NCI-H524 (cell line): Measurements from ENCODE around the gene TBX15.
"Not testable (repeated sequence)": the region's sequence is repeated elsewhere in the genome, so short reads cannot be mapped to it uniquely, and the experiment has no call there.

ENCODE experiments used
- DNase-seq, 2 experiments: peaks; one replicate each; lab custom pipeline; 2025; lab: John Stamatoyannopoulos, UW

Gene TBX15

GRCh38 chr1:118926261-118926660 is 61.9 kb downstream of the TBX15 start:
- no peak for DNase-seq

- DNase-seq = no peak
Measured at GRCh38 chr1:118925651-118926050, 62.5 kb downstream of the TBX15 start.

GRCh38 chr1:118923319-118923718 is 64.8 kb downstream of the TBX15 start:
- DNase-seq = no peak

GRCh38 chr1:118921994-118922393 is 66.1 kb downstream of the TBX15 start:
- peak in 1 of 2 experiments; percentile 12 for DNase-seq

- no peak for DNase-seq
Measured at GRCh38 chr1:118920124-118920717, 67.9 kb downstream of the TBX15 start.

- DNase-seq = no peak
Measured at GRCh38 chr1:118918940-118919259, 69.2 kb downstream of the TBX15 start.

GRCh38 chr1:118918230-118918939 is 69.8 kb downstream of the TBX15 start:
- no peak for DNase-seq

- DNase-seq = not testable (repeated sequence)
Measured at GRCh38 chr1:118916346-118916745, 71.8 kb downstream of the TBX15 start.

GRCh38 chr1:118914379-118915161 is 73.6 kb downstream of the TBX15 start:
- no peak for DNase-seq

- no peak for DNase-seq
Measured at GRCh38 chr1:118913818-118914217, 74.3 kb downstream of the TBX15 start.

- DNase-seq = no peak
Measured at GRCh38 chr1:118912574-118912973, 75.6 kb downstream of the TBX15 start.

GRCh38 chr1:118911571-118911970 is 76.6 kb downstream of the TBX15 start:
- DNase-seq = no peak

- no peak for DNase-seq
Measured at GRCh38 chr1:118907466-118907865, 80.7 kb downstream of the TBX15 start.

- no peak for DNase-seq
Measured at GRCh38 chr1:118905671-118906070, 82.5 kb downstream of the TBX15 start.

- DNase-seq = no peak
Measured at GRCh38 chr1:118905196-118905595, 82.9 kb downstream of the TBX15 start.

GRCh38 chr1:118902711-118903191 is 85.4 kb downstream of the TBX15 start:
- DNase-seq = no peak

- no peak for DNase-seq
Measured at GRCh38 chr1:118902299-118902698, 85.8 kb downstream of the TBX15 start.

GRCh38 chr1:118900643-118901440 is 87.3 kb downstream of the TBX15 start:
- DNase-seq = no peak

- no peak for DNase-seq
Measured at GRCh38 chr1:118899340-118899739, 88.8 kb downstream of the TBX15 start.

GRCh38 chr1:118898712-118899111 is 89.4 kb downstream of the TBX15 start:
- DNase-seq = no peak

GRCh38 chr1:118896416-118896815 is 91.7 kb downstream of the TBX15 start:
- no peak for DNase-seq

- no peak for DNase-seq
Measured at GRCh38 chr1:118894836-118895235, 93.3 kb downstream of the TBX15 start.
